ENCODE measurements around the gene SNX25. TPM values are rescaled to one million over a fixed set of nuclear protein-coding genes. Genes with fewer than 3 reads are reported as not detected.
A peak's percentile ranks its signal among the peaks of the same experiment; 100 is the strongest.

SNX25 gene
- total RNA-seq, 1 donor from 2014 or later = 29.5 TPM

- no peak overlapping the region for H3K4me3 ChIP-seq (ENCODE audit: insufficient read depth, low read depth, low read length)
- no peak for TF ChIP-seq EZH2 (IDR thresholded peaks at IDR 0.05; ENCODE audit: insufficient read depth, low read length)
- TF ChIP-seq, protein P1, sequence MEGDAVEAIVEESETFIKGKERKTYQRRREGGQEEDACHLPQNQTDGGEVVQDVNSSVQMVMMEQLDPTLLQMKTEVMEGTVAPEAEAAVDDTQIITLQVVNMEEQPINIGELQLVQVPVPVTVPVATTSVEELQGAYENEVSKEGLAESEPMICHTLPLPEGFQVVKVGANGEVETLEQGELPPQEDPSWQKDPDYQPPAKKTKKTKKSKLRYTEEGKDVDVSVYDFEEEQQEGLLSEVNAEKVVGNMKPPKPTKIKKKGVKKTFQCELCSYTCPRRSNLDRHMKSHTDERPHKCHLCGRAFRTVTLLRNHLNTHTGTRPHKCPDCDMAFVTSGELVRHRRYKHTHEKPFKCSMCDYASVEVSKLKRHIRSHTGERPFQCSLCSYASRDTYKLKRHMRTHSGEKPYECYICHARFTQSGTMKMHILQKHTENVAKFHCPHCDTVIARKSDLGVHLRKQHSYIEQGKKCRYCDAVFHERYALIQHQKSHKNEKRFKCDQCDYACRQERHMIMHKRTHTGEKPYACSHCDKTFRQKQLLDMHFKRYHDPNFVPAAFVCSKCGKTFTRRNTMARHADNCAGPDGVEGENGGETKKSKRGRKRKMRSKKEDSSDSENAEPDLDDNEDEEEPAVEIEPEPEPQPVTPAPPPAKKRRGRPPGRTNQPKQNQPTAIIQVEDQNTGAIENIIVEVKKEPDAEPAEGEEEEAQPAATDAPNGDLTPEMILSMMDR (IDR thresholded peaks at IDR 0.05; ENCODE audit: insufficient read depth, low read depth, low read length) = no peak
- H3K36me3 ChIP-seq (ENCODE audit: insufficient read depth, low read length) = peaks cover 12% of the 10 kb centered on the region
- no peaks in the 10 kb centered on the region for H3K9me3 ChIP-seq (ENCODE audit: insufficient read depth, low read depth, low read length)
- no peak overlapping the region for H2AFZ ChIP-seq (ENCODE audit: low read depth, low read length)
- Mint-ChIP-seq H3K36me3 (ENCODE audit: low read depth, unreplicated experiment) (peaks cover 30% of the 10 kb centered on the region), H3K27me3 (ENCODE audit: low read depth, unreplicated experiment) (no peaks in the 10 kb centered on the region), H3K4me3 (ENCODE audit: unreplicated experiment) (no peak overlapping the region), H3K9me3 (ENCODE audit: unreplicated experiment) (no peaks in the 10 kb centered on the region), H3K4me1 (ENCODE audit: low read depth, unreplicated experiment) (peaks cover 18% of the 10 kb centered on the region), H3K27ac (ENCODE audit: unreplicated experiment) (no peak overlapping the region)
- DNase-seq (ENCODE audit: low read depth) = peak; percentile 60
- H3K27ac ChIP-seq (ENCODE audit: low read depth, low read length) = peak overlapping the region; percentile 79
- H3K27me3 ChIP-seq (ENCODE audit: insufficient read depth, low read length) = no peaks in the 10 kb centered on the region
- no peak for FAIRE-seq
- H3K4me1 ChIP-seq (ENCODE audit: insufficient read depth, low read length) = peaks cover 12% of the 10 kb centered on the region
- no peaks in the 10 kb centered on the region for H4K20me1 ChIP-seq (ENCODE audit: insufficient read depth, low read length)
- no peaks in the 10 kb centered on the region for H3K79me2 ChIP-seq (ENCODE audit: insufficient read depth, low read length)
- H3K9ac ChIP-seq (ENCODE audit: low read length) = peak overlapping the region; percentile 44
- peak overlapping the region; percentile 51 for H3K4me2 ChIP-seq (ENCODE audit: low read length)
Observed at GRCh38 chr4:185343726-185344581, 134.6 kb downstream of the SNX25 start.

DNA sequence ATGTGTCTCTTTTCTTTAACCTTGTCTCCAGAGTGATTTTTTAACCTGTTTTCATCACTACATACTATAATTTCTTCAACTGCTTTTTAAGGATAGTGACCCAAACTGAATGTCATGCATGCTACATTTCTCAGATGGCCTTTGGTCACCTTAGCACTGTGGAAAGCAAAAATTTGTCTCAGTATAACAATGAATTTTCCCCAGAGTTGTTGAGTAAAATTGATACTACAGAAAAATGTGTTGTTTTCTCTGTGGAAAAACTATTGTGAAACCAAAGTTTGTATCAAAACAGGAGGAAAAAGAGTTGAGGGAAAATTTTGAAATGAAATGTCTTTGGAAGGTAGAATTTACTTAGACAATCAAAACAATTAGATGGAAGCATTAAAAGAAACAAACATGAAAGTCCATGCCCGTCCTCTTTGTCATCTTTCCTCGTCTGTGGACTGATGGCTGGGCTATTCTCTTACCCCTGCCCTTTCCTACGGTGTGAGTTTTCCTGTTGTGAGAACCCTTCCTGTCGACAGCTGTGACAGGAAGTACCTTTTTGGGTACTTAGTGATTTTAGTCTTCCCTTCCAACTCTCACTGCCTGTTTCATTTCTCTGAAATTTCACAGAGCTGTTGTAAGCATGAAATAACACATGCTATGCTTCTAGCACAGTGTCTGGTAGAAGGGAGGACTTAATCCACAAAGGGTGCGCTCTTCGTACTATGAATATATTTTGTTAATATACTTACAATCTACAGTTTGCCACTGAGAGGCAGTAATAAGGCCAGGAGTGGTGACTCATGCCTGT, 135.5 kb downstream of the SNX25 start:
- Histone ChIP-seq H3K4me3 (ENCODE audit: insufficient read depth, low read depth, low read length) (no peak overlapping the region), H3K4me1 (ENCODE audit: insufficient read depth, low read length) (peaks cover 12% of the 10 kb centered on the region), H3K27me3 (ENCODE audit: insufficient read depth, low read length) (no peaks in the 10 kb centered on the region), H3K27ac (ENCODE audit: low read depth, low read length) (peak overlapping the region; percentile 79), H3K79me2 (ENCODE audit: insufficient read depth, low read length) (no peaks in the 10 kb centered on the region), H3K9ac (ENCODE audit: low read length) (peak overlapping the region; percentile 44), H3K4me2 (ENCODE audit: low read length) (peak overlapping the region; percentile 51), H3K36me3 (ENCODE audit: insufficient read depth, low read length) (peaks cover 15% of the 10 kb centered on the region), H2AFZ (ENCODE audit: low read depth, low read length) (no peak overlapping the region), H4K20me1 (ENCODE audit: insufficient read depth, low read length) (no peaks in the 10 kb centered on the region), H3K9me3 (ENCODE audit: insufficient read depth, low read depth, low read length) (no peaks in the 10 kb centered on the region)
- H3K9me3 Mint-ChIP-seq (ENCODE audit: unreplicated experiment) = no peaks in the 10 kb centered on the region
- H3K36me3 Mint-ChIP-seq (ENCODE audit: low read depth, unreplicated experiment) = peaks cover 35% of the 10 kb centered on the region
- no peaks in the 10 kb centered on the region for H3K27me3 Mint-ChIP-seq (ENCODE audit: low read depth, unreplicated experiment)
- peaks cover 18% of the 10 kb centered on the region for H3K4me1 Mint-ChIP-seq (ENCODE audit: low read depth, unreplicated experiment)
- TF ChIP-seq, protein P1 (IDR thresholded peaks at IDR 0.05; ENCODE audit: insufficient read depth, low read depth, low read length) = no peak
- no peak for TF ChIP-seq EZH2 (IDR thresholded peaks at IDR 0.05; ENCODE audit: insufficient read depth, low read length)
- no peak for DNase-seq (ENCODE audit: low read depth)
- FAIRE-seq = peak; percentile 59
- no peak overlapping the region for H3K4me3 Mint-ChIP-seq (ENCODE audit: unreplicated experiment)
- peak overlapping the region; percentile 56 for H3K27ac Mint-ChIP-seq (ENCODE audit: unreplicated experiment)
